ENCODE results near the gene DYRK2. TPM values are rescaled to one million over a fixed set of nuclear protein-coding genes. Genes with fewer than 3 reads are reported as not detected.

The DYRK2 gene
- total RNA-seq, 1 donor from 2014 or later = 16.2 TPM

DNA sequence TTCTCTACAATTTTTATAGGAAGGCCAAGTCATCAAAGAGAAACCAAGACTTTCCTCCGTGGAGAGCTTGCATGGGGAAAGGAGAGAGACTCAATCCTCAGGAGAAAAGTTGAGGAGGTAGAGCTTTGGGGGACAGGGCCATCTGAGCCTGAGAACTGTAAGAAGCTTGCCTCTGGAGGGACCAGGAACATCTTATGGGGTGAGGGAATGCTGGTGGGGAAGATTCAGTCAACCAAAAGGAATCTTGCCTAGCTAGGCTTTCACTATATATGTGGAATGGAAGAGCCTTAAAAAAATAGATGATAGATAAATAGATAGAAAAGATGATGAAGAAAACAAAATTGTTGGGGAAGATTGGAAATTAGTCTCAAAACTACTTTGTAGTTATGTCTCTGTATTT, 63.5 kb downstream of the DYRK2 start:
- intact Hi-C loops (cut with DNase I) = no loop called here
- Histone ChIP-seq H3K9me3 (no peaks in the 10 kb centered on the region), H3K36me3 (no peaks in the 10 kb centered on the region), H3K4me3 (no peak overlapping the region), H3K4me1 (no peaks in the 10 kb centered on the region), H3K27ac (no peak overlapping the region), H3K27me3 (no peaks in the 10 kb centered on the region)
- no peak for DNase-seq (ENCODE audit: extremely low spot score in 2 of 2)
- no peak for TF ChIP-seq CTCF (IDR thresholded peaks at IDR 0.05)
- no peak for TF ChIP-seq POLR2AphosphoS5 (IDR thresholded peaks at IDR 0.05; ENCODE audit: insufficient read depth in 1 of 2, low read depth in 1 of 2)
- no peak for TF ChIP-seq POLR2A (IDR thresholded peaks at IDR 0.05)

- intact Hi-C loops (cut with DNase I) = no loop called here
- no peaks in the 10 kb centered on the region for H3K27me3 ChIP-seq
- H3K4me3 ChIP-seq = no peak overlapping the region
- H3K4me1 ChIP-seq = no peaks in the 10 kb centered on the region
- no peaks in the 10 kb centered on the region for H3K36me3 ChIP-seq
- H3K9me3 ChIP-seq = no peaks in the 10 kb centered on the region
- H3K27ac ChIP-seq = no peak overlapping the region
- TF ChIP-seq CTCF (IDR thresholded peaks at IDR 0.05) = no peak
- no peak for TF ChIP-seq POLR2AphosphoS5 (IDR thresholded peaks at IDR 0.05; ENCODE audit: insufficient read depth in 1 of 2, low read depth in 1 of 2)
- TF ChIP-seq POLR2A (IDR thresholded peaks at IDR 0.05) = no peak
- no peak for DNase-seq (ENCODE audit: extremely low spot score in 2 of 2)
These were observed 66.1 kb downstream of the DYRK2 start for GRCh38 chr12:67714648-67715047.
